ENCODE data around the gene FAM241A.

- no peak for TF ChIP-seq BCL6 (CRISPR knock-in tag; IDR thresholded peaks at IDR 0.05)
- TF ChIP-seq ESRRA (CRISPR knock-in tag; IDR thresholded peaks at IDR 0.05; ENCODE audit: low read depth): no peak
- no peak for TF ChIP-seq DR1 (CRISPR knock-in tag; IDR thresholded peaks at IDR 0.05)
- TF ChIP-seq CTCF (CRISPR knock-in tag; IDR thresholded peaks at IDR 0.05): no peak
- TF ChIP-seq POLR2A (IDR thresholded peaks at IDR 0.05; ENCODE audit: insufficient read depth in 1 of 2, low read depth in 2 of 2, low read length in 2 of 2): no peak
- no peak for TF ChIP-seq ARID5B (CRISPR knock-in tag; IDR thresholded peaks at IDR 0.05)
- TF ChIP-seq ZBTB46 (CRISPR knock-in tag; IDR thresholded peaks at IDR 0.05; ENCODE audit: borderline replicate concordance): no peak
- no peak for TF ChIP-seq ZSCAN22 (CRISPR knock-in tag; IDR thresholded peaks at IDR 0.05)
- no peak for TF ChIP-seq HOXA7 (CRISPR knock-in tag; IDR thresholded peaks at IDR 0.05)
- TF ChIP-seq TEAD2 (CRISPR knock-in tag; IDR thresholded peaks at IDR 0.05): no peak
- no peak for TF ChIP-seq EZH2 (conservative IDR thresholded peaks at IDR 0.05; ENCODE audit: low read depth, low read length)
- no peak for TF ChIP-seq HNF4G (IDR thresholded peaks at IDR 0.05; ENCODE audit: borderline replicate concordance, low read depth, low read length)
- TF ChIP-seq HNF4G (CRISPR knock-in tag; IDR thresholded peaks at IDR 0.05; ENCODE audit: borderline replicate concordance, low read depth): no peak
These were observed 74.6 kb downstream of the FAM241A start for GRCh38 chr4:112219826-112220366.

All from HepG2 (cell line).